Measurements from ENCODE around the gene HIC1. TPM values are rescaled to one million over a fixed set of nuclear protein-coding genes. Genes with fewer than 3 reads are reported as not detected.

HIC1 gene
- total RNA-seq, 1 donor from 2014 or later, result 9.3 TPM

DNA sequence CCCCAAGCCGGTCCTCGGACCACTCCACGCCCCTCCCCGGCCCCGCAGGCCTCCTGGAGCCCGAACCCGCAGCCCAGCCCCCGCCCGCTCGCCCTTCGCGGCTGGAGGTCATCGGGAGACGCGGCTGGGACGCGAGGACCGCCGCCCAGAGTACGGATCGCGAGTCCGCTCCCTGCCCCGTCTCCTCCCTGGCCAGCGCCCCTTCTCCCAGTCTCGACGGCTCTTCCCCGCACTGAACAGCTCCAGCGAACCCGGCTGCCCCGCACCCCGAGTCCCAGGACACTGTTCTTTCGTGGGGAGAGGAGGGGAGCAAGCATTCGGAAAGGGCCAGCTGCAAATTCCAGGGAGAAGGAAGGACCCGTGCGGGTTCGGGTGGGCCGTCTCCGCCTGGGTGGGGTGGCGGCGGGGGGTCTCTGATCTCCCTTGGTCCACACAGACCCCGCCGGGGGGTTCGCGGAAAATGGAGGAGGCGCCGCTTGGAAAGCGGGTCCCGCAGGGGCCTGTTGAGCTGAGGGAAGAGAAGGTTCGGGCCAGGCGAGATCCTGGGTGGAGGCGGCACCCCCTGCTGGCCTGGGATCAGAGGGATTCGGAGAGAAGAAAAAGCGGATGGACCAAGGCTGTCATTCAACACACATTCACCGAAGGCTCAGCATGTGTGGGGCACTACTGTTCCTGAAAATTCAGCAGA, 29.1 kb upstream of the HIC1 start:
- intact Hi-C loops (cut with micrococcal nuclease), result loop anchor here (2.0 to 5.0 kb wide), 2 partner anchors 15 to 118 kb away; no protein-coding TSS in a partner anchor
- no peak for ATAC-seq (ENCODE audit: low read depth)
- H3K27me3 Mint-ChIP-seq, result peaks cover 35% of the 10 kb centered on the region
- H3K9me3 Mint-ChIP-seq, result no peaks in the 10 kb centered on the region
- peak overlapping the region; percentile 30 for H3K27ac Mint-ChIP-seq
- TF ChIP-seq CTCF (IDR thresholded peaks at IDR 0.05), result no peak
- peaks cover 30% of the 10 kb centered on the region for H3K4me1 Mint-ChIP-seq
- ChIA-PET POLR2A (interaction anchor here (0.6 to 1.1 kb wide), 3 partner anchors 15 to 828 kb away, joined by 3 to 8 read pairs (median 4); no protein-coding TSS in a partner anchor), CTCF (interaction anchor here (0.6 kb wide), 1 partner anchor 713 kb away, joined by 3 read pairs; no protein-coding TSS in a partner anchor)
- DNase-seq, result no peak
- peaks cover 6% of the 10 kb centered on the region for H3K36me3 Mint-ChIP-seq (ENCODE audit: low read depth)
- peak overlapping the region; percentile 85 for H3K4me3 Mint-ChIP-seq

- TF ChIP-seq CTCF (IDR thresholded peaks at IDR 0.05), result no peak
- H3K9me3 Mint-ChIP-seq, result no peaks in the 10 kb centered on the region
- H3K36me3 Mint-ChIP-seq (ENCODE audit: low read depth), result peaks cover 11% of the 10 kb centered on the region
- intact Hi-C loops (cut with micrococcal nuclease), result loop anchor here (5.0 kb wide), 1 partner anchor 120 kb away; no protein-coding TSS in a partner anchor
- no peak for ATAC-seq (ENCODE audit: low read depth)
- ChIA-PET CTCF (no interaction called here), POLR2A (interaction anchor here (0.5 kb wide), 1 partner anchor 640 kb away, joined by 6 read pairs; no protein-coding TSS in a partner anchor)
- H3K4me1 Mint-ChIP-seq, result peaks cover 40% of the 10 kb centered on the region
- H3K27ac Mint-ChIP-seq, result no peak overlapping the region
- no peak overlapping the region for H3K4me3 Mint-ChIP-seq
- DNase-seq, result no peak
- peaks cover 31% of the 10 kb centered on the region for H3K27me3 Mint-ChIP-seq
These were observed 27.2 kb upstream of the HIC1 start for GRCh38 chr17:2027528-2028233.

DNA sequence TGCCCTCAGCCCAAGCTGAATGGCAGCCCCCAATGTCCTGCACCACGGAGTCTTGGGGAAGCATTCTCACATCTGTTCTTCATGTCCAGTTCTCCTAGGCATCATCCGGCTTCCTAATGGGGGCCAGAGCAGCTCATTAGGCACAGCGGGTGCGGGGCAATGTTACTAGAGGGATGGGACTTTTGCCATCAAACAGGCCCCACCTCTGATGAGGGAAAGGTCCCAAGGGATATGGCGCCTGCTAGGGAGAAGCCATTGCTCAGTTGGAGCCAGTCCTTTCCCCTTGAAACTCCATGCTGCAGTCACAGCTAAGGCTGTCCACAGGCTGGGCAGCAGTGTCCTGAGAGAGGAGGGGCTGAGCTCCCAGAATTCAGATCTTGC, 26.7 kb upstream of the HIC1 start:
- Mint-ChIP-seq H3K27me3 (peaks cover 29% of the 10 kb centered on the region), H3K4me1 (peaks cover 36% of the 10 kb centered on the region), H3K4me3 (no peak overlapping the region), H3K36me3 (ENCODE audit: low read depth) (peaks cover 14% of the 10 kb centered on the region), H3K9me3 (no peaks in the 10 kb centered on the region), H3K27ac (no peak overlapping the region)
- ChIA-PET CTCF (no interaction called here), POLR2A (interaction anchor here (0.5 kb wide), 1 partner anchor 640 kb away, joined by 6 read pairs; no protein-coding TSS in a partner anchor)
- ATAC-seq (ENCODE audit: low read depth) (no peak), DNase-seq (no peak)
- intact Hi-C loops (cut with micrococcal nuclease), result loop anchor here (5.0 kb wide), 1 partner anchor 121 kb away; no protein-coding TSS in a partner anchor
- no peak for TF ChIP-seq CTCF (IDR thresholded peaks at IDR 0.05)

DNA sequence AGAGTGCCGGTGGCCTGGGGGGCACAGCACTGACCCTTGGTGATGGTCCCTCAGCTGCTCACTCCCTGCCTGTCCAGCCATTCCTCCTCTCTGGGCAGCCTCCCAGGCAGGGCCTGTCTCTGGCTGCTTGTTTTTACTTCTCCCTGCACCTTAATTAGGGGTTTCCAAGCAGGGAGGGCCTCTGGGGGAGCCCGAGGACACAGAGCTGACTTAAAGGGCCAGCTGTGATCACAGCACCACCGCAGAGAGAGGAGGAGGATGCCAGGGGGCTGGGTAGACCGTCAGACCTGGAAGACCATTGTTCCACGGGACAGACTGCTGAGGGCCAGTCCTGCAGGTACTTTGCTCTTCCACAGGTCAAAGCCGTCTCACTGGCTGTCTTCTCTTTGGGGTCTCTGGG, 26.2 kb upstream of the HIC1 start:
- no peak overlapping the region for H3K27ac Mint-ChIP-seq
- ChIA-PET POLR2A (interaction anchor here (0.5 to 1.7 kb wide), 2 partner anchors 312 to 641 kb away, joined by 4 to 6 read pairs; no protein-coding TSS in a partner anchor), CTCF (no interaction called here)
- DNase-seq (no peak), ATAC-seq (ENCODE audit: low read depth) (no peak)
- peaks cover 27% of the 10 kb centered on the region for H3K27me3 Mint-ChIP-seq
- peak overlapping the region; percentile 35 for H3K4me3 Mint-ChIP-seq
- TF ChIP-seq CTCF (IDR thresholded peaks at IDR 0.05), result no peak
- peaks cover 17% of the 10 kb centered on the region for H3K36me3 Mint-ChIP-seq (ENCODE audit: low read depth)
- peaks cover 35% of the 10 kb centered on the region for H3K4me1 Mint-ChIP-seq
- intact Hi-C loops (cut with micrococcal nuclease), result loop anchor here (5.0 kb wide), 1 partner anchor 121 kb away; no protein-coding TSS in a partner anchor
- H3K9me3 Mint-ChIP-seq, result no peaks in the 10 kb centered on the region

Measured in activated B cell treated with CpG ODN at 0.5 μM for 24 hours (primary cell).